ENCODE data around the gene HADHB.

Gene HADHB

DNA sequence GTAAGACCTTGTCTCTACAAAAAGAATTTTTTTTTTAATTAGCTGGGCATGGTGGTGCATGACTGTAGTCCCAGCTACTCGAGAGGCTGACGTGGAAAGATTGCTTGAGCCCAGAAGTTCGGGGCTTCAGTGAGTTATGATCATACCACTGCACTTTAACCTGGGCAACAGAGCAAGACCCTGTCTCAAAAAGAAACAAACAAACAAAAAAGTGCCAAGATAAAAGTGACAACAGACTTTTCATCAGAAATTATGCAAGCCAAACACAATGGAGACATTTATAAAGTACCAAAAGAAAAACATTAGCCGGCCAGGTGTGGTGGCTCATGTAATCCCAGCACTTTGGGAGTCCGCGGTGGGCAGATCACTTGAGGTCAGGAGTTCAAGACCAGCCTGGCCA, 27.0 kb upstream of the HADHB start:
- H3K27ac ChIP-seq (ENCODE audit: low read depth, low read length), result no peak overlapping the region
- H3K36me3 ChIP-seq (ENCODE audit: control insufficient read depth, low read length), result peaks cover 53% of the 10 kb centered on the region
- no peaks in the 10 kb centered on the region for H3F3A ChIP-seq (ENCODE audit: control insufficient read depth, insufficient read depth)
- H3K9me2 ChIP-seq (replicated peaks; ENCODE audit: control insufficient read depth, low read length), result no peaks in the 10 kb centered on the region
- no peaks in the 10 kb centered on the region for H4K20me1 ChIP-seq (ENCODE audit: control insufficient read depth, insufficient read depth, low read depth, low read length)
- no peaks in the 10 kb centered on the region for H3K79me2 ChIP-seq (ENCODE audit: control insufficient read depth, low read length)
- no peak overlapping the region for H3K4me2 ChIP-seq (ENCODE audit: low read length)
- H3K27me3 ChIP-seq (ENCODE audit: control insufficient read depth, low read length), result no peaks in the 10 kb centered on the region
- TF ChIP-seq, protein P1, sequence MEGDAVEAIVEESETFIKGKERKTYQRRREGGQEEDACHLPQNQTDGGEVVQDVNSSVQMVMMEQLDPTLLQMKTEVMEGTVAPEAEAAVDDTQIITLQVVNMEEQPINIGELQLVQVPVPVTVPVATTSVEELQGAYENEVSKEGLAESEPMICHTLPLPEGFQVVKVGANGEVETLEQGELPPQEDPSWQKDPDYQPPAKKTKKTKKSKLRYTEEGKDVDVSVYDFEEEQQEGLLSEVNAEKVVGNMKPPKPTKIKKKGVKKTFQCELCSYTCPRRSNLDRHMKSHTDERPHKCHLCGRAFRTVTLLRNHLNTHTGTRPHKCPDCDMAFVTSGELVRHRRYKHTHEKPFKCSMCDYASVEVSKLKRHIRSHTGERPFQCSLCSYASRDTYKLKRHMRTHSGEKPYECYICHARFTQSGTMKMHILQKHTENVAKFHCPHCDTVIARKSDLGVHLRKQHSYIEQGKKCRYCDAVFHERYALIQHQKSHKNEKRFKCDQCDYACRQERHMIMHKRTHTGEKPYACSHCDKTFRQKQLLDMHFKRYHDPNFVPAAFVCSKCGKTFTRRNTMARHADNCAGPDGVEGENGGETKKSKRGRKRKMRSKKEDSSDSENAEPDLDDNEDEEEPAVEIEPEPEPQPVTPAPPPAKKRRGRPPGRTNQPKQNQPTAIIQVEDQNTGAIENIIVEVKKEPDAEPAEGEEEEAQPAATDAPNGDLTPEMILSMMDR (IDR thresholded peaks at IDR 0.05; ENCODE audit: low read depth, low read length, poor library complexity, severe bottlenecking), result no peak
- no peak for TF ChIP-seq EZH2phosphoT487 (IDR thresholded peaks at IDR 0.05; ENCODE audit: borderline replicate concordance, low read length)
- H3K4me1 ChIP-seq (ENCODE audit: control insufficient read depth, low read length), result no peaks in the 10 kb centered on the region
- no peaks in the 10 kb centered on the region for H3K9me3 ChIP-seq (ENCODE audit: control insufficient read depth, insufficient read depth, low read length)
- no peak overlapping the region for H3K4me3 ChIP-seq (ENCODE audit: low read length)

DNA sequence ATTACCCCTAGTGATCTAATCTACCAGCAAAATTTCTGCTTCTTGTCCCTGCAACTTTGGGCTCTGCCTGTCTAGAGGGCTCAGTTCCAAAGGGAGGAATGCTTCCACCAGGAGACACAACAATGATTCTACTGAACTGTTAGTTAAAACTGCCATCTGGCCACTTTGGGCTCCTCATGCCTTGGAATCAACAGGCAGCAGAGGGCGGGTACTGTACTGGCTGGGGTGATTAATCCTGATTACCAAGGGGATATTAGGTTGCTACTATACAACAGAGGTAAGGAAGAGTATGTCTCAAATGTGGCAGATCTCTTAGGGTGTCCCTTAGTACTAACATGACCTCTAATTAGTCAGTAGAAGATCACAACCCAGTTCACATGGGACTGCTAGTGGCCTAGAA, 21.7 kb upstream of the HADHB start:
- peaks cover 35% of the 10 kb centered on the region for H3K36me3 ChIP-seq (ENCODE audit: control insufficient read depth, low read length)

DNA sequence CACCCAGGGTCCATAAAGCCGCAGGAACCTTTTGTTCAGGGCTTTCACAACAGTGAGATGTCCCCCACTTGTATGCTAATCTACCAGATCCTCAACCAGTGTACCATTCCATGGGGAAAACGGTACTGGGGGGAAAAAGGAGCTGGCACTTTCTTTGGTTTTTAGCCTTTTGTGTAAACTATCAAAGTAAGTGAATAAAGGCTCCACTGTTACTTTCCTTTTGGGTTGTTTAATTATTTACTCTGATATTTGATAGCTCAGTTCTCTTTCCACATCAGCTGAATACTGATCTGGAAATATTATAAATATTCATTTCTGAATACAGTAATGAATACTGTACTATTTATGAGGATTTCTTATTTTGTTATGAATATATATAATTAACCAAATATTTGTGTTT, 20.6 kb upstream of the HADHB start:
- H3F3A ChIP-seq (ENCODE audit: control insufficient read depth, insufficient read depth), result no peaks in the 10 kb centered on the region
- no peak overlapping the region for H3K4me2 ChIP-seq (ENCODE audit: low read length)
- no peak overlapping the region for H3K4me3 ChIP-seq (ENCODE audit: low read length)
- no peaks in the 10 kb centered on the region for H3K4me1 ChIP-seq (ENCODE audit: control insufficient read depth, low read length)
- no peaks in the 10 kb centered on the region for H3K79me2 ChIP-seq (ENCODE audit: control insufficient read depth, low read length)
- H3K9me2 ChIP-seq (replicated peaks; ENCODE audit: control insufficient read depth, low read length), result no peaks in the 10 kb centered on the region
- TF ChIP-seq, protein P1 (IDR thresholded peaks at IDR 0.05; ENCODE audit: low read depth, low read length, poor library complexity, severe bottlenecking), result no peak
- TF ChIP-seq EZH2phosphoT487 (IDR thresholded peaks at IDR 0.05; ENCODE audit: borderline replicate concordance, low read length), result no peak
- H4K20me1 ChIP-seq (ENCODE audit: control insufficient read depth, insufficient read depth, low read depth, low read length), result no peaks in the 10 kb centered on the region
- H3K27me3 ChIP-seq (ENCODE audit: control insufficient read depth, low read length), result no peaks in the 10 kb centered on the region
- H3K27ac ChIP-seq (ENCODE audit: low read depth, low read length), result no peak overlapping the region
- H3K36me3 ChIP-seq (ENCODE audit: control insufficient read depth, low read length), result peaks cover 44% of the 10 kb centered on the region
- no peaks in the 10 kb centered on the region for H3K9me3 ChIP-seq (ENCODE audit: control insufficient read depth, insufficient read depth, low read length)

More for the DNA sequence above, 21.7 kb upstream of the HADHB start:
- Histone ChIP-seq H3K4me3 (ENCODE audit: low read length) (no peak overlapping the region), H3F3A (ENCODE audit: control insufficient read depth, insufficient read depth) (no peaks in the 10 kb centered on the region), H3K4me2 (ENCODE audit: low read length) (no peak overlapping the region), H3K79me2 (ENCODE audit: control insufficient read depth, low read length) (no peaks in the 10 kb centered on the region), H3K9me3 (ENCODE audit: control insufficient read depth, insufficient read depth, low read length) (no peaks in the 10 kb centered on the region), H3K9me2 (replicated peaks; ENCODE audit: control insufficient read depth, low read length) (no peaks in the 10 kb centered on the region), H4K20me1 (ENCODE audit: control insufficient read depth, insufficient read depth, low read depth, low read length) (no peaks in the 10 kb centered on the region), H3K27me3 (ENCODE audit: control insufficient read depth, low read length) (no peaks in the 10 kb centered on the region), H3K4me1 (ENCODE audit: control insufficient read depth, low read length) (no peaks in the 10 kb centered on the region), H3K27ac (ENCODE audit: low read depth, low read length) (no peak overlapping the region)
- no peak for TF ChIP-seq EZH2phosphoT487 (IDR thresholded peaks at IDR 0.05; ENCODE audit: borderline replicate concordance, low read length)
- TF ChIP-seq, protein P1 (IDR thresholded peaks at IDR 0.05; ENCODE audit: low read depth, low read length, poor library complexity, severe bottlenecking), result no peak

DNA sequence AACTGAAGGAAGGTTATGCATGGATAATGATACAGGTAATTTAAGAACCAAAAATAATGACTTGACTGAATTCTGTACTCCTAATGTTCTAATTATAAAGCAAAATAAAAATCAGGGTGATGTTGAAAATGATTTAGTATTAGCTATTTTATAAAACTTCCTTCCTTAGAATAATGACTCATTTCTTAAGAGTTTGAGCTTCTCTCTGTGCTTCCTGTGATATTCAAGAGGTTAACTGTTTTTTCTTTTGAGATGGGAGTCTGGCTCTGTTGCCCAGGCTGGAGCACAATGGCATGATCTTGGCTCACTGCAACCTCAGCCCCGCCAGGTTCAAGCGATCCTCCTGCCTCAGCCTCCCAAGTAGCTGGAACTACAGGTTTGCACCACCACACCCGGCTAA, 15.1 kb upstream of the HADHB start:
- no peaks in the 10 kb centered on the region for H3K79me2 ChIP-seq (ENCODE audit: control insufficient read depth, low read length)
- no peaks in the 10 kb centered on the region for H3K27me3 ChIP-seq (ENCODE audit: control insufficient read depth, low read length)
- peaks cover 79% of the 10 kb centered on the region for H3K36me3 ChIP-seq (ENCODE audit: control insufficient read depth, low read length)
- no peak overlapping the region for H3K4me3 ChIP-seq (ENCODE audit: low read length)
- no peaks in the 10 kb centered on the region for H3F3A ChIP-seq (ENCODE audit: control insufficient read depth, insufficient read depth)
- H3K9me3 ChIP-seq (ENCODE audit: control insufficient read depth, insufficient read depth, low read length), result no peaks in the 10 kb centered on the region
- TF ChIP-seq, protein P1 (IDR thresholded peaks at IDR 0.05; ENCODE audit: low read depth, low read length, poor library complexity, severe bottlenecking), result no peak
- TF ChIP-seq EZH2phosphoT487 (IDR thresholded peaks at IDR 0.05; ENCODE audit: borderline replicate concordance, low read length), result no peak
- H3K9me2 ChIP-seq (replicated peaks; ENCODE audit: control insufficient read depth, low read length), result no peaks in the 10 kb centered on the region
- H3K4me2 ChIP-seq (ENCODE audit: low read length), result no peak overlapping the region
- no peaks in the 10 kb centered on the region for H3K4me1 ChIP-seq (ENCODE audit: control insufficient read depth, low read length)
- no peak overlapping the region for H3K27ac ChIP-seq (ENCODE audit: low read depth, low read length)
- no peaks in the 10 kb centered on the region for H4K20me1 ChIP-seq (ENCODE audit: control insufficient read depth, insufficient read depth, low read depth, low read length)
